ENCODE measurements around the gene NOTCH2.

NOTCH2 gene

GRCh38 chr1:119937198-119937597 lies 132.3 kb downstream of the NOTCH2 start:
- DNase-seq, result no peak

- no peak for DNase-seq
Measured at GRCh38 chr1:119935915-119936314, 133.5 kb downstream of the NOTCH2 start.

GRCh38 chr1:119935373-119935772 lies 134.1 kb downstream of the NOTCH2 start:
- DNase-seq, result no peak

- no peak for DNase-seq
Measured at GRCh38 chr1:119933397-119933796, 136.1 kb downstream of the NOTCH2 start.

- no peak for DNase-seq
Measured at GRCh38 chr1:119929643-119930315, 139.7 kb downstream of the NOTCH2 start.

- no peak for DNase-seq
Measured at GRCh38 chr1:119926553-119926952, 142.9 kb downstream of the NOTCH2 start.

- no peak for DNase-seq
Measured at GRCh38 chr1:119924948-119925898, 144.2 kb downstream of the NOTCH2 start.

GRCh38 chr1:119920104-119920968 lies 149.1 kb downstream of the NOTCH2 start:
- no peak for DNase-seq

GRCh38 chr1:119919241-119919640 lies 150.2 kb downstream of the NOTCH2 start:
- no peak for DNase-seq

- no peak for DNase-seq
Measured at GRCh38 chr1:119918301-119918700, 151.2 kb downstream of the NOTCH2 start.

GRCh38 chr1:119917304-119918055 lies 152.0 kb downstream of the NOTCH2 start:
- DNase-seq, result no peak

GRCh38 chr1:119915517-119915916 lies 153.9 kb downstream of the NOTCH2 start:
- no peak for DNase-seq

GRCh38 chr1:119914071-119914470 lies 155.4 kb downstream of the NOTCH2 start:
- no peak for DNase-seq

GRCh38 chr1:119912963-119913362 lies 156.5 kb downstream of the NOTCH2 start:
- no peak for DNase-seq

- no peak for DNase-seq
Measured at GRCh38 chr1:119911775-119912174, 157.7 kb downstream of the NOTCH2 start.

GRCh38 chr1:119910618-119911017 lies 158.8 kb downstream of the NOTCH2 start:
- DNase-seq, result no peak

GRCh38 chr1:119909890-119910596 lies 159.4 kb downstream of the NOTCH2 start:
- no peak for DNase-seq

GRCh38 chr1:119908661-119909060 lies 160.8 kb downstream of the NOTCH2 start:
- DNase-seq, result no peak

GRCh38 chr1:119906927-119907652 lies 162.4 kb downstream of the NOTCH2 start:
- no peak for DNase-seq

GRCh38 chr1:119903443-119903835 lies 166.0 kb downstream of the NOTCH2 start:
- DNase-seq, result no peak

Data from CD4-positive, alpha-beta T cell treated with Interleukin-1 beta for 1 hour (primary cell).